Neural cell (in vitro differentiated cells): ENCODE results near the gene NUBP2. TPM values are rescaled to one million over a fixed set of nuclear protein-coding genes. Genes with fewer than 3 reads are reported as not detected.
A peak's percentile ranks its signal among the peaks of the same experiment; 100 is the strongest.

Experiments
- H2AFZ ChIP-seq: fragments of 200-600, 300-800 bp; sonication (generic), shearing (Covaris generic); 2 replicates; pipeline ENCODE4 v1.6.0; 2014; ENCODE audit warnings: low read depth, mild to moderate bottlenecking, antibody characterized with exemption, low read length, moderate library complexity
- H3F3A ChIP-seq: fragments of 200-600 bp; shearing (Covaris generic); 2 replicates; pipeline ENCODE4 v1.6.1; 2016; ENCODE audit warnings: mild to moderate bottlenecking, moderate library complexity, mixed read lengths, antibody characterized with exemption, low read length; ENCODE audit not compliant: insufficient read depth, poor library complexity, severe bottlenecking
- H3K27ac ChIP-seq: fragments of 200-600, 300-800 bp; sonication (generic), shearing (Covaris generic); 2 replicates; pipeline ENCODE4 v1.5.1; 2014; ENCODE audit warnings: mild to moderate bottlenecking, low read length, moderate library complexity
- H3K27me3 ChIP-seq: fragments of 300-800, 200-600 bp; sonication (generic), shearing (Covaris generic); 2 replicates; pipeline ENCODE4 v1.6.0; 2014; ENCODE audit warnings: mild to moderate bottlenecking, low read depth, low read length, moderate library complexity; ENCODE audit not compliant: insufficient read depth
- H3K36me3 ChIP-seq: fragments of 300-800, 200-600 bp; sonication (generic), shearing (Covaris generic); 2 replicates; pipeline ENCODE4 v1.5.1; 2014; ENCODE audit warnings: mild to moderate bottlenecking, antibody characterized with exemption, low read length, moderate library complexity; ENCODE audit not compliant: insufficient read depth
- H3K4me2 ChIP-seq: fragments of 300-800, 200-600 bp; sonication (generic), shearing (Covaris generic); 2 replicates; pipeline ENCODE4 v1.6.0; 2014; ENCODE audit warnings: mild to moderate bottlenecking, low read length
- H3K4me3 ChIP-seq: fragments of 300-800, 200-600 bp; sonication (generic), shearing (Covaris generic); 2 replicates; pipeline ENCODE4 v1.5.1; 2014; ENCODE audit warnings: mild to moderate bottlenecking, low read length, moderate library complexity
- H3K79me2 ChIP-seq: fragments of 200-600 bp; shearing (Covaris generic); replicated peaks from 2 replicates; pipeline ENCODE4 v1.6.0; 2014; ENCODE audit warnings: mild to moderate bottlenecking, low read length, moderate library complexity; ENCODE audit not compliant: insufficient read depth
- H3K9ac ChIP-seq: fragments of 300-800, 200-600 bp; sonication (generic), shearing (Covaris generic); 2 replicates; pipeline ENCODE4 v1.6.1; 2016; ENCODE audit warnings: mild to moderate bottlenecking, low read length, mixed read lengths
- H3K9me2 ChIP-seq: fragments of 200-600 bp; shearing (Covaris generic); 2 replicates; pipeline ENCODE4 v1.6.1; 2016; ENCODE audit warnings: mild to moderate bottlenecking, low read length, mixed read lengths; ENCODE audit not compliant: insufficient read depth
- H3K9me3 ChIP-seq: fragments of 200-600, 300-800 bp; sonication (generic), shearing (Covaris generic); 2 replicates; pipeline ENCODE4 v1.6.1; 2016; ENCODE audit warnings: mild to moderate bottlenecking, mixed run types, low read length, moderate library complexity, mixed read lengths
- H4K20me1 ChIP-seq: fragments of 200-600 bp; shearing (Covaris generic); 2 replicates; pipeline ENCODE4 v1.6.1; 2016; ENCODE audit warnings: mild to moderate bottlenecking, mixed run types; ENCODE audit not compliant: insufficient read depth
- CTCF ChIP-seq: fragments of 450-650 bp; IDR thresholded peaks from 2 replicates; pipeline ENCODE4 v1.5.1; 2014; ENCODE audit warnings: antibody characterized with exemption, mild to moderate bottlenecking, moderate library complexity; ENCODE audit not compliant: poor library complexity, severe bottlenecking
- EP300 ChIP-seq: fragments of 450-650 bp; conservative IDR thresholded peaks from 2 replicates; pipeline ENCODE4 v1.6.1; 2014; ENCODE audit warnings: antibody characterized with exemption, mild to moderate bottlenecking, moderate library complexity; ENCODE audit not compliant: poor library complexity, severe bottlenecking
- EZH2 ChIP-seq: fragments of 200-600, 300-800 bp; shearing (Covaris generic), sonication (generic); IDR thresholded peaks from 2 replicates; pipeline ENCODE4 v1.6.1; 2014; ENCODE audit warnings: antibody characterized with exemption, low read length, borderline replicate concordance, mild to moderate bottlenecking; ENCODE audit not compliant: insufficient read depth, poor library complexity, severe bottlenecking
- MXI1 ChIP-seq: fragments of 450-650 bp; conservative IDR thresholded peaks from 2 replicates; pipeline ENCODE4 v1.6.1; 2014; ENCODE audit warnings: antibody characterized with exemption, mild to moderate bottlenecking; ENCODE audit not compliant: poor library complexity, severe bottlenecking
- POLR2AphosphoS5 ChIP-seq: IDR thresholded peaks from 2 replicates; pipeline ENCODE4 v1.6.1; 2012
- RAD21 ChIP-seq: fragments of 450-650 bp; conservative IDR thresholded peaks from 2 replicates; pipeline ENCODE4 v1.6.1; 2014; ENCODE audit warnings: antibody characterized with exemption, mild to moderate bottlenecking, moderate library complexity
- REST ChIP-seq: IDR thresholded peaks from 2 replicates; pipeline ENCODE4 v1.6.1; 2012; ENCODE audit warnings: borderline replicate concordance
- SMC3 ChIP-seq: fragments of 450-650 bp; conservative IDR thresholded peaks from 2 replicates; pipeline ENCODE4 v1.6.1; 2014; ENCODE audit warnings: antibody characterized with exemption, mild to moderate bottlenecking, moderate library complexity; ENCODE audit not compliant: poor library complexity
- TAF1 ChIP-seq: IDR thresholded peaks from 2 replicates; pipeline ENCODE4 v1.6.1; 2012; ENCODE audit warnings: low read depth
- polyA plus RNA-seq: library from polyadenylated mRNA; depleted of rRNA; stranded (reverse); fragments of >200 nt; gene quantifications from 2 replicates; pipeline ENCODE4 v1.2.3, GENCODE V29; 2014

Gene NUBP2
- polyA plus RNA-seq, 1 donor from 2014 or later = 213 TPM

- no peaks in the 10 kb centered on the region for H3K9me2 ChIP-seq
- H4K20me1 ChIP-seq = peaks cover 19% of the 10 kb centered on the region
- H3K27ac ChIP-seq = no peak overlapping the region
- H3K4me2 ChIP-seq = no peak overlapping the region
- no peaks in the 10 kb centered on the region for H3K36me3 ChIP-seq
- H3K27me3 ChIP-seq = no peaks in the 10 kb centered on the region
- no peak for TF ChIP-seq TAF1
- no peak for TF ChIP-seq RAD21
- no peak for TF ChIP-seq POLR2AphosphoS5
- no peak for TF ChIP-seq REST
- TF ChIP-seq MXI1 = no peak
- no peak for TF ChIP-seq CTCF
- TF ChIP-seq EP300 = no peak
- TF ChIP-seq SMC3 = no peak
- TF ChIP-seq EZH2 = no peak
- no peaks in the 10 kb centered on the region for H3K9me3 ChIP-seq
- no peak overlapping the region for H2AFZ ChIP-seq
- H3F3A ChIP-seq = no peaks in the 10 kb centered on the region
- peak overlapping the region; percentile 84 for H3K9ac ChIP-seq
- peak overlapping the region; percentile 98 for H3K4me3 ChIP-seq
- peaks cover 9% of the 10 kb centered on the region for H3K79me2 ChIP-seq
These were observed 7.5 kb upstream of the NUBP2 start for GRCh38 chr16:1775006-1775845.

- Histone ChIP-seq H3K9me2 (no peaks in the 10 kb centered on the region), H3K9me3 (no peaks in the 10 kb centered on the region), H3F3A (no peaks in the 10 kb centered on the region), H3K9ac (no peak overlapping the region), H2AFZ (no peak overlapping the region), H3K27me3 (no peaks in the 10 kb centered on the region), H3K4me3 (no peak overlapping the region), H4K20me1 (peaks cover 23% of the 10 kb centered on the region), H3K79me2 (peaks cover 17% of the 10 kb centered on the region), H3K36me3 (no peaks in the 10 kb centered on the region), H3K27ac (no peak overlapping the region), H3K4me2 (no peak overlapping the region)
- TF ChIP-seq EZH2 = no peak
- TF ChIP-seq TAF1 = no peak
- no peak for TF ChIP-seq POLR2AphosphoS5
- TF ChIP-seq EP300 = no peak
- TF ChIP-seq REST = no peak
- no peak for TF ChIP-seq CTCF
- TF ChIP-seq RAD21 = no peak
- TF ChIP-seq MXI1 = no peak
- TF ChIP-seq SMC3 = no peak
These were observed 6.7 kb upstream of the NUBP2 start for GRCh38 chr16:1775846-1776671.
